GM12878 (cell line): ENCODE measurements around the gene HCAR1. TPM values are rescaled to one million over a fixed set of nuclear protein-coding genes. Genes with fewer than 3 reads are reported as not detected.
A peak's percentile ranks its signal among the peaks of the same experiment; 100 is the strongest.

Experiments
- ATAC-seq: fragments of 200-7000 bp; cut with Tn5 transposase; 3 replicates; pipeline ENCODE4 v1.9.1; 2020; ENCODE audit warnings: mild to moderate bottlenecking, moderate library complexity
- BruUV-seq: library from RNA; stranded (reverse); fragments of 400-500 nt; replicated peaks from 2 replicates; lab custom pipeline; 2021; lab: Mats Ljungman, UMichigan
- CTCF ChIA-PET: fragments of 300-600 bp; sonication (Branson Sonifier 250); formaldehyde crosslinking; extraction: SDS; loops from one replicate; lab custom pipeline; 2021; ENCODE audit warnings: inconsistent platforms; lab: Yijun Ruan, JAX
- POLR2A ChIA-PET: fragments of 350-600 bp; formaldehyde crosslinking; extraction: SDS; loops from one replicate; lab custom pipeline; 2021; ENCODE audit warnings: inconsistent platforms; lab: Charles Lee
- RAD21 ChIA-PET: fragments of 300-600 bp; sonication (Branson Sonifier 250); formaldehyde crosslinking; loops from one replicate; lab custom pipeline; 2023; ENCODE audit warnings: antibody characterized with exemption; ENCODE audit not compliant: unreplicated experiment; lab: Charles Lee
- SMC1A ChIA-PET: fragments of 300-600 bp; sonication (Branson Sonifier 250); formaldehyde crosslinking; loops from one replicate; lab custom pipeline; 2023; ENCODE audit not compliant: unreplicated experiment, uncharacterized antibody; lab: Charles Lee
- DNase-seq: peaks from one replicate; pipeline ENCODE4 v3.0.0-alpha.2; 2011; ENCODE audit warnings: low read depth, low spot score
- FAIRE-seq: peaks from 3 replicates; lab custom pipeline; 2011; peaks lifted over from hg19 to GRCh38; lab: Jason Lieb, UNC
- H2AFZ ChIP-seq: 2 replicates; pipeline ENCODE4 v1.6.0; 2011; ENCODE audit warnings: low read depth, low read length, control low read depth; ENCODE audit not compliant: control insufficient read depth
- H3K27ac ChIP-seq: 2 replicates; pipeline ENCODE4 v1.5.1; 2011; ENCODE audit warnings: control low read depth; ENCODE audit not compliant: control insufficient read depth, insufficient read depth
- H3K27me3 ChIP-seq, 2 experiments: replicated peaks in 1 of 2; 2 replicates each; pipeline versions ENCODE4 v1.6.0 to v1.6.1; 2011; ENCODE audit warnings: low read length in 1 of 2; ENCODE audit not compliant: control insufficient read depth in 2 of 2, insufficient read depth in 2 of 2
- H3K36me3 ChIP-seq, 2 experiments: 2 replicates each; pipeline ENCODE4 v1.5.1; 2011; ENCODE audit warnings: low read length in 1 of 2; ENCODE audit not compliant: control insufficient read depth in 2 of 2, insufficient read depth in 2 of 2
- H3K4me1 ChIP-seq: 2 replicates; pipeline ENCODE4 v1.6.1; 2011; ENCODE audit warnings: mild to moderate bottlenecking, low read length, moderate library complexity, mixed read lengths; ENCODE audit not compliant: control insufficient read depth, insufficient read depth
- H3K4me2 ChIP-seq: 2 replicates; pipeline ENCODE4 v1.6.0; 2011; ENCODE audit warnings: control low read depth; ENCODE audit not compliant: control insufficient read depth, insufficient read depth
- H3K4me3 ChIP-seq: fragments of 200-600 bp; sonication (generic); 2 replicates; pipeline ENCODE4 v1.5.1; 2016
- H3K79me2 ChIP-seq: 2 replicates; pipeline ENCODE4 v1.6.0; 2011; ENCODE audit warnings: low read length; ENCODE audit not compliant: control insufficient read depth, insufficient read depth
- H3K9ac ChIP-seq: 2 replicates; pipeline ENCODE4 v1.8.0; 2011; ENCODE audit warnings: low read length, control low read depth, mixed read lengths; ENCODE audit not compliant: control insufficient read depth, insufficient read depth
- H3K9me3 ChIP-seq: replicated peaks from 3 replicates; pipeline ENCODE4 v1.5.1; 2011; ENCODE audit warnings: mild to moderate bottlenecking, low read length; ENCODE audit not compliant: control insufficient read depth, insufficient read depth
- H4K20me1 ChIP-seq: 2 replicates; pipeline ENCODE4 v1.6.0; 2011; ENCODE audit not compliant: control insufficient read depth, insufficient read depth
- HDGF ChIP-seq: fragments of 450-650 bp; IDR thresholded peaks from 2 replicates; pipeline ENCODE4 v1.6.1; 2016; ENCODE audit warnings: antibody characterized with exemption
- WGBS: methylation state at CpG from one replicate; pipeline ENCODE4 v1.1.6; 2016; ENCODE audit warnings: low lambda C conversion rate; ENCODE audit not compliant: insufficient replicate concordance, insufficient coverage; ENCODE audit errors: missing lambda C conversion rate; 5-methylcytosine and 5-hydroxymethylcytosine counted together
- in situ Hi-C: fragments of 300-500 bp; cut with MboI; formaldehyde crosslinking; loops from 9 replicates; pipeline ENCODE4 v1.14.3; 2018; ENCODE audit warnings: mixed read lengths
- intact Hi-C: fragments of 100-400 bp; cut with micrococcal nuclease; formaldehyde crosslinking; loops from one replicate; pipeline ENCODE4 v1.14.2; 2022; ENCODE audit not compliant: unreplicated experiment
- polyA plus RNA-seq, 11 experiments: library from polyadenylated mRNA; depleted of rRNA in 4 of 11; unstranded in 6 of 11; stranded (reverse) in 5 of 11; fragments of >200 nt; fragmentation: Nextera tagmentation in 4 of 11; fragmentation: Illumina TruSeq in 1 of 11; extraction: Ambion mirVana in 4 of 11; extraction: Trizol in 1 of 11; gene quantifications; 1 replicate in 1 of 11; 2 replicates in 10 of 11; pipeline versions ENCODE4 v1.2.1 to v1.2.3, GENCODE V29; 2011 to 2016; ENCODE audit warnings: inconsistent platforms in 2 of 11, missing spikeins in 2 of 11, low read depth in 1 of 11
- total RNA-seq, 4 experiments: library from RNA; depleted of rRNA in 3 of 4; stranded (reverse); fragments of >200 nt in 3 of 4; fragmentation: Illumina TruSeq in 1 of 4; extraction: Trizol in 1 of 4; gene quantifications; 2 replicates each; pipeline versions ENCODE4 v1.2.1 to v1.2.3, GENCODE V29; 2013 to 2021
- TF ChIP-seq, protein P1 (sequence below): fragments of 450-650 bp; IDR thresholded peaks from 2 replicates; pipeline ENCODE4 v1.6.1; 2018; ENCODE audit warnings: mild to moderate bottlenecking, low read depth, moderate library complexity; ENCODE audit not compliant: partially characterized antibody

Gene HCAR1
- total and polyA plus RNA-seq, 10 of the 15 experiments (the other 5 are each of a cell fraction or from before 2014, with no cell fraction given): 0.01 to 0.05 (median 0.04) TPM; not detected in 7

- peak overlapping the region; percentile 78 for H2AFZ ChIP-seq
- ChIA-PET POLR2A (interaction anchor here (0.5 to 1.4 kb wide), 6 partner anchors 13 to 352 kb away, joined by 3 to 5 read pairs (median 3); no protein-coding TSS in a partner anchor), SMC1A (interaction anchor here (0.6 to 3.2 kb wide), 10 partner anchors 18 to 631 kb away, joined by 3 to 28 read pairs (median 4); no protein-coding TSS in a partner anchor), RAD21 (interaction anchor here (0.5 to 3.2 kb wide), 12 partner anchors 28 to 374 kb away, joined by 3 to 45 read pairs (median 3); no protein-coding TSS in a partner anchor), CTCF (interaction anchor here (0.6 to 3.7 kb wide), 18 partner anchors 8 to 476 kb away, joined by 3 to 38 read pairs (median 3); partner anchors contain the start of gene ZCCHC8)
- H3K27me3 ChIP-seq: no peaks in the 10 kb centered on the region
- H3K4me1 ChIP-seq: peaks cover 7% of the 10 kb centered on the region
- peak overlapping the region; percentile 94 for H3K9ac ChIP-seq
- H3K4me3 ChIP-seq: peak overlapping the region; percentile 81
- H3K9me3 ChIP-seq: no peaks in the 10 kb centered on the region
- intact Hi-C loops: loop anchor here (5.0 kb wide), 2 partner anchors 71 to 351 kb away; no protein-coding TSS in a partner anchor
- WGBS: 2% methylated on average over 5 of the region's 5 CpGs
- peaks cover 24% of the 10 kb centered on the region for H3K79me2 ChIP-seq
- in situ Hi-C loops: loop anchor here (5.0 kb wide), 1 partner anchor 116 kb away; no protein-coding TSS in a partner anchor
- no peaks in the 10 kb centered on the region for H4K20me1 ChIP-seq
- no TSS peak for BruUV-seq
- peaks cover 1 to 12% of the 10 kb centered on the region in 2 experiments; a peak in 3 of 4 replicates for H3K36me3 ChIP-seq
- ATAC-seq: no peak
- 0 out of 2 replicates have a peak, but pooled peaks have one; percentile 6 for TF ChIP-seq HDGF
- TF ChIP-seq, protein P1, sequence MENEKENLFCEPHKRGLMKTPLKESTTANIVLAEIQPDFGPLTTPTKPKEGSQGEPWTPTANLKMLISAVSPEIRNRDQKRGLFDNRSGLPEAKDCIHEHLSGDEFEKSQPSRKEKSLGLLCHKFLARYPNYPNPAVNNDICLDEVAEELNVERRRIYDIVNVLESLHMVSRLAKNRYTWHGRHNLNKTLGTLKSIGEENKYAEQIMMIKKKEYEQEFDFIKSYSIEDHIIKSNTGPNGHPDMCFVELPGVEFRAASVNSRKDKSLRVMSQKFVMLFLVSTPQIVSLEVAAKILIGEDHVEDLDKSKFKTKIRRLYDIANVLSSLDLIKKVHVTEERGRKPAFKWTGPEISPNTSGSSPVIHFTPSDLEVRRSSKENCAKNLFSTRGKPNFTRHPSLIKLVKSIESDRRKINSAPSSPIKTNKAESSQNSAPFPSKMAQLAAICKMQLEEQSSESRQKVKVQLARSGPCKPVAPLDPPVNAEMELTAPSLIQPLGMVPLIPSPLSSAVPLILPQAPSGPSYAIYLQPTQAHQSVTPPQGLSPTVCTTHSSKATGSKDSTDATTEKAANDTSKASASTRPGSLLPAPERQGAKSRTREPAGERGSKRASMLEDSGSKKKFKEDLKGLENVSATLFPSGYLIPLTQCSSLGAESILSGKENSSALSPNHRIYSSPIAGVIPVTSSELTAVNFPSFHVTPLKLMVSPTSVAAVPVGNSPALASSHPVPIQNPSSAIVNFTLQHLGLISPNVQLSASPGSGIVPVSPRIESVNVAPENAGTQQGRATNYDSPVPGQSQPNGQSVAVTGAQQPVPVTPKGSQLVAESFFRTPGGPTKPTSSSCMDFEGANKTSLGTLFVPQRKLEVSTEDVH: no peak
- DNase-seq: no peak
- peak overlapping the region; percentile 81 for H3K27ac ChIP-seq
- peak overlapping the region; percentile 84 for H3K4me2 ChIP-seq
- FAIRE-seq: no peak
These were observed 22.6 kb upstream of the HCAR1 start for GRCh38 chr12:122753319-122753650.
